WTC11 (cell line): ENCODE results near the gene GALNTL6. TPM values are rescaled to one million over a fixed set of nuclear protein-coding genes. Genes with fewer than 3 reads are reported as not detected.
"Not testable (repeated sequence)": the region's sequence is repeated elsewhere in the genome, so short reads cannot be mapped to it uniquely, and the experiment has no call there.

Source experiments
- ATAC-seq: fragments of 200-7000 bp; cut with Tn5 transposase; 2 replicates; pipeline ENCODE4 v1.10.0; 2021; ENCODE audit warnings: mild to moderate bottlenecking, moderate library complexity
- CTCF ChIA-PET: fragments of 300-600 bp; sonication (Branson Sonifier 250); formaldehyde crosslinking; loops from one replicate; lab custom pipeline; 2021; ENCODE audit warnings: antibody characterized with exemption; lab: Charles Lee
- POLR2A ChIA-PET: fragments of 350-600 bp; sonication (Branson Sonifier 250); formaldehyde crosslinking; loops from one replicate; lab custom pipeline; 2021; ENCODE audit warnings: antibody characterized with exemption; lab: Charles Lee
- DNase-seq: peaks from one replicate; pipeline ENCODE4 v3.0.0; 2021; ENCODE audit warnings: low spot score
- H3K27ac Mint-ChIP-seq: 2 replicates; pipeline ENCODE4 v1.8.0; 2021; ENCODE audit warnings: mixed read lengths
- H3K27me3 Mint-ChIP-seq: 2 replicates; pipeline ENCODE4 v1.8.0; 2021; ENCODE audit warnings: low read depth, mild to moderate bottlenecking, moderate library complexity, mixed read lengths
- H3K36me3 Mint-ChIP-seq: 2 replicates; pipeline ENCODE4 v1.8.0; 2021; ENCODE audit warnings: mixed read lengths
- H3K4me1 Mint-ChIP-seq: 2 replicates; pipeline ENCODE4 v1.8.0; 2022; ENCODE audit warnings: mixed read lengths
- H3K4me3 Mint-ChIP-seq: 2 replicates; pipeline ENCODE4 v1.8.0; 2021; ENCODE audit warnings: mild to moderate bottlenecking, moderate library complexity, mixed read lengths
- H3K9me3 Mint-ChIP-seq: 2 replicates; pipeline ENCODE4 v1.8.0; 2021; ENCODE audit warnings: mixed read lengths
- ETV6 ChIP-seq: sonication (generic); formaldehyde crosslinking; IDR thresholded peaks from 2 replicates; pipeline ENCODE4 v1.8.1; 2022; ENCODE audit warnings: mild to moderate bottlenecking, missing genetic modification reagents
- FOXP1 ChIP-seq: sonication (generic); formaldehyde crosslinking; IDR thresholded peaks from 2 replicates; pipeline ENCODE4 v1.8.0; 2022; ENCODE audit warnings: missing genetic modification reagents, mild to moderate bottlenecking, moderate library complexity, borderline replicate concordance
- NFYB ChIP-seq: sonication (generic); formaldehyde crosslinking; conservative IDR thresholded peaks from 2 replicates; pipeline ENCODE4 v1.8.0; 2022; ENCODE audit warnings: low read depth, missing genetic modification reagents
- PREB ChIP-seq: sonication (generic); formaldehyde crosslinking; IDR thresholded peaks from 2 replicates; pipeline ENCODE4 v1.8.1; 2022; ENCODE audit warnings: mild to moderate bottlenecking, missing genetic modification reagents, moderate library complexity, borderline replicate concordance
- SMAD4 ChIP-seq: sonication (generic); formaldehyde crosslinking; IDR thresholded peaks from 2 replicates; pipeline ENCODE4 v1.8.0; 2022; ENCODE audit warnings: mild to moderate bottlenecking, missing genetic modification reagents
- SOX15 ChIP-seq: fragments of 250-450 bp; sonication (Bioruptor Pico); IDR thresholded peaks from 2 replicates; pipeline ENCODE4 v1.9.0; 2021; ENCODE audit warnings: mild to moderate bottlenecking
- TEAD4 ChIP-seq: sonication (generic); formaldehyde crosslinking; IDR thresholded peaks from 2 replicates; pipeline ENCODE4 v1.8.0; 2022; ENCODE audit warnings: mild to moderate bottlenecking, missing genetic modification reagents
- ZNF232 ChIP-seq: sonication (generic); formaldehyde crosslinking; IDR thresholded peaks from 2 replicates; pipeline ENCODE4 v1.8.0; 2022; ENCODE audit warnings: mild to moderate bottlenecking, missing genetic modification reagents
- ZNF263 ChIP-seq: sonication (generic); formaldehyde crosslinking; IDR thresholded peaks from 2 replicates; pipeline ENCODE4 v1.8.1; 2022; ENCODE audit warnings: low read depth, mild to moderate bottlenecking, moderate library complexity, missing genetic modification reagents
- ZNF423 ChIP-seq: fragments of 250-450 bp; sonication (Bioruptor Pico); IDR thresholded peaks from 2 replicates; pipeline ENCODE4 v2.1.2; 2022; ENCODE audit warnings: mild to moderate bottlenecking, moderate library complexity
- total RNA-seq: library from RNA; stranded (reverse); gene quantifications from 3 replicates; pipeline ENCODE4 v1.2.3, GENCODE V29; 2021
- TF ChIP-seq, protein P1 (sequence below): sonication (generic); formaldehyde crosslinking; IDR thresholded peaks from 2 replicates; pipeline ENCODE4 v1.8.0; 2022; ENCODE audit warnings: missing genetic modification reagents
- TF ChIP-seq, protein P2 (sequence below): fragments of 250-450 bp; sonication (Bioruptor Pico); IDR thresholded peaks from 2 replicates; pipeline ENCODE4 v1.9.0; 2021; ENCODE audit warnings: moderate library complexity, mild to moderate bottlenecking, inconsistent platforms, borderline replicate concordance
- TF ChIP-seq, protein P3 (sequence below): sonication (generic); formaldehyde crosslinking; IDR thresholded peaks from 2 replicates; pipeline ENCODE4 v1.8.1; 2023; ENCODE audit warnings: mild to moderate bottlenecking, missing genetic modification reagents, moderate library complexity
- TF ChIP-seq, protein P4 (sequence below): sonication (generic); formaldehyde crosslinking; IDR thresholded peaks from 2 replicates; pipeline ENCODE4 v1.8.0; 2023; ENCODE audit warnings: missing genetic modification reagents
- TF ChIP-seq, protein P5 (sequence below): sonication (generic); formaldehyde crosslinking; IDR thresholded peaks from 2 replicates; pipeline ENCODE4 v1.8.1; 2023; ENCODE audit warnings: mild to moderate bottlenecking, moderate library complexity, missing genetic modification reagents

GALNTL6 gene
- total RNA-seq, 1 experiment from 2014 or later: 0.24 TPM

DNA sequence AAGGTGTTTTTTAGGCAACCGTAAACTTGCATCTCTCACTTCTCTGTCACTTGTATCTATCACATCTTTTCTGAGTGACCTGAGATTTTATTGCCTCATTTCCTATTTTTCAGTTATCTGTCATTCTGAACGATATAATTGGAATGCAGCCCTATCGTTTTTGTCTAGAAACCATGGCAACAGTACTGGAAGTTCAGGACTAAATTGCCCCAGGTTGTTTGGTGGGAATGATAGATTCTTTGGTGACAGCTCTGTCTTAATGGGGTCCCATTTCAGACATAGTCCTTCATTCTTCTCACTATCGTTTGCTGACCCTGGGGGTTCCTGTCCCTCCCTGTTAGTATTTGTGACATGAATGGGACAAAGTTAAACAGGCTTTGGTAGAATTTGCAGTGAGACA, 1087.7 kb downstream of the GALNTL6 start (continued):
- TF ChIP-seq, protein P1, sequence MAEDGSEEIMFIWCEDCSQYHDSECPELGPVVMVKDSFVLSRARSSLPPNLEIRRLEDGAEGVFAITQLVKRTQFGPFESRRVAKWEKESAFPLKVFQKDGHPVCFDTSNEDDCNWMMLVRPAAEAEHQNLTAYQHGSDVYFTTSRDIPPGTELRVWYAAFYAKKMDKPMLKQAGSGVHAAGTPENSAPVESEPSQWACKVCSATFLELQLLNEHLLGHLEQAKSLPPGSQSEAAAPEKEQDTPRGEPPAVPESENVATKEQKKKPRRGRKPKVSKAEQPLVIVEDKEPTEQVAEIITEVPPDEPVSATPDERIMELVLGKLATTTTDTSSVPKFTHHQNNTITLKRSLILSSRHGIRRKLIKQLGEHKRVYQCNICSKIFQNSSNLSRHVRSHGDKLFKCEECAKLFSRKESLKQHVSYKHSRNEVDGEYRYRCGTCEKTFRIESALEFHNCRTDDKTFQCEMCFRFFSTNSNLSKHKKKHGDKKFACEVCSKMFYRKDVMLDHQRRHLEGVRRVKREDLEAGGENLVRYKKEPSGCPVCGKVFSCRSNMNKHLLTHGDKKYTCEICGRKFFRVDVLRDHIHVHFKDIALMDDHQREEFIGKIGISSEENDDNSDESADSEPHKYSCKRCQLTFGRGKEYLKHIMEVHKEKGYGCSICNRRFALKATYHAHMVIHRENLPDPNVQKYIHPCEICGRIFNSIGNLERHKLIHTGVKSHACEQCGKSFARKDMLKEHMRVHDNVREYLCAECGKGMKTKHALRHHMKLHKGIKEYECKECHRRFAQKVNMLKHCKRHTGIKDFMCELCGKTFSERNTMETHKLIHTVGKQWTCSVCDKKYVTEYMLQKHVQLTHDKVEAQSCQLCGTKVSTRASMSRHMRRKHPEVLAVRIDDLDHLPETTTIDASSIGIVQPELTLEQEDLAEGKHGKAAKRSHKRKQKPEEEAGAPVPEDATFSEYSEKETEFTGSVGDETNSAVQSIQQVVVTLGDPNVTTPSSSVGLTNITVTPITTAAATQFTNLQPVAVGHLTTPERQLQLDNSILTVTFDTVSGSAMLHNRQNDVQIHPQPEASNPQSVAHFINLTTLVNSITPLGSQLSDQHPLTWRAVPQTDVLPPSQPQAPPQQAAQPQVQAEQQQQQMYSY: no peak
- TF ChIP-seq, protein P2, sequence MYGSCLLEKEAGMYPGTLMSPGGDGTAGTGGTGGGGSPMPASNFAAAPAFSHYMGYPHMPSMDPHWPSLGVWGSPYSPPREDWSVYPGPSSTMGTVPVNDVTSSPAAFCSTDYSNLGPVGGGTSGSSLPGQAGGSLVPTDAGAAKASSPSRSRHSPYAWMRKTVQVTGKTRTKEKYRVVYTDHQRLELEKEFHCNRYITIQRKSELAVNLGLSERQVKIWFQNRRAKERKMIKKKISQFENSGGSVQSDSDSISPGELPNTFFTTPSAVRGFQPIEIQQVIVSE: no peak
- TF ChIP-seq ZNF263 (no peak), TEAD4 (CRISPR knock-in tag) (no peak), ETV6 (no peak), PREB (CRISPR knock-in tag) (no peak), SMAD4 (no peak)
- TF ChIP-seq, protein P3, sequence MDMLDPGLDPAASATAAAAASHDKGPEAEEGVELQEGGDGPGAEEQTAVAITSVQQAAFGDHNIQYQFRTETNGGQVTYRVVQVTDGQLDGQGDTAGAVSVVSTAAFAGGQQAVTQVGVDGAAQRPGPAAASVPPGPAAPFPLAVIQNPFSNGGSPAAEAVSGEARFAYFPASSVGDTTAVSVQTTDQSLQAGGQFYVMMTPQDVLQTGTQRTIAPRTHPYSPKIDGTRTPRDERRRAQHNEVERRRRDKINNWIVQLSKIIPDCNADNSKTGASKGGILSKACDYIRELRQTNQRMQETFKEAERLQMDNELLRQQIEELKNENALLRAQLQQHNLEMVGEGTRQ (CRISPR knock-in tag): no peak
- TF ChIP-seq, protein P4, sequence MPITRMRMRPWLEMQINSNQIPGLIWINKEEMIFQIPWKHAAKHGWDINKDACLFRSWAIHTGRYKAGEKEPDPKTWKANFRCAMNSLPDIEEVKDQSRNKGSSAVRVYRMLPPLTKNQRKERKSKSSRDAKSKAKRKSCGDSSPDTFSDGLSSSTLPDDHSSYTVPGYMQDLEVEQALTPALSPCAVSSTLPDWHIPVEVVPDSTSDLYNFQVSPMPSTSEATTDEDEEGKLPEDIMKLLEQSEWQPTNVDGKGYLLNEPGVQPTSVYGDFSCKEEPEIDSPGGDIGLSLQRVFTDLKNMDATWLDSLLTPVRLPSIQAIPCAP (CRISPR knock-in tag): no peak
- TF ChIP-seq, protein P5, sequence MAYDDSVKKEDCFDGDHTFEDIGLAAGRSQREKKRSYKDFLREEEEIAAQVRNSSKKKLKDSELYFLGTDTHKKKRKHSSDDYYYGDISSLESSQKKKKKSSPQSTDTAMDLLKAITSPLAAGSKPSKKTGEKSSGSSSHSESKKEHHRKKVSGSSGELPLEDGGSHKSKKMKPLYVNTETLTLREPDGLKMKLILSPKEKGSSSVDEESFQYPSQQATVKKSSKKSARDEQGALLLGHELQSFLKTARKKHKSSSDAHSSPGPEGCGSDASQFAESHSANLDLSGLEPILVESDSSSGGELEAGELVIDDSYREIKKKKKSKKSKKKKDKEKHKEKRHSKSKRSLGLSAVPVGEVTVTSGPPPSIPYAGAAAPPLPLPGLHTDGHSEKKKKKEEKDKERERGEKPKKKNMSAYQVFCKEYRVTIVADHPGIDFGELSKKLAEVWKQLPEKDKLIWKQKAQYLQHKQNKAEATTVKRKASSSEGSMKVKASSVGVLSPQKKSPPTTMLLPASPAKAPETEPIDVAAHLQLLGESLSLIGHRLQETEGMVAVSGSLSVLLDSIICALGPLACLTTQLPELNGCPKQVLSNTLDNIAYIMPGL: no peak

DNA sequence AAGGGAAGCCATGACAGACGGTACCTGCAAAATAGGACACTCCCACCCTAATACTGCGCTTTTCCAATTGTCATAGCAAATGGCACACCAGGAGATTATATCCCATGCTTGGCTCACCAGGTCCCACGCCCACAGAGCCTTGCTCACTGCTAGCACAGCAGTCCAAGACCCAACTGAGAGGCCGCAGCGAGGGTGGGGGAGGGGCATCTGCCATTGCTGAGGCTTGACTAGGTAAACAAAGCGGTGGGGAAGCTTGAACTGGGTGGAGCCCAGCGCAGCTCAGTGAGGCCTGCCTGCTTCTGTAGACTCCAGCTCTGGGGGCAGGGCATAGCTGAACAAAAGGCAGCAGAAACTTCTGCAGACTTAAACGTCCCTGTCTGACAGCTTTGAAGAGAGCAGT, 1099.3 kb downstream of the GALNTL6 start:
- DNase-seq, POLR2A ChIA-PET, ATAC-seq, CTCF ChIA-PET, H3K4me3 Mint-ChIP-seq, H3K27ac Mint-ChIP-seq, H3K27me3 Mint-ChIP-seq, H3K4me1 Mint-ChIP-seq: not testable (repeated sequence)
- Mint-ChIP-seq H3K36me3 (peaks cover 16% of the 10 kb centered on the region), H3K9me3 (peaks cover 37% of the 10 kb centered on the region)

- H3K4me3 Mint-ChIP-seq, DNase-seq, POLR2A ChIA-PET, CTCF ChIA-PET, H3K27me3 Mint-ChIP-seq, ATAC-seq, H3K27ac Mint-ChIP-seq, H3K4me1 Mint-ChIP-seq: not testable (repeated sequence)
- Mint-ChIP-seq H3K9me3 (peaks cover 36% of the 10 kb centered on the region), H3K36me3 (peaks cover 15% of the 10 kb centered on the region)
Measured at GRCh38 chr4:172917403-172917802, 1104.2 kb downstream of the GALNTL6 start.

- no peaks in the 10 kb centered on the region; the same call in 1 of the 2 replicates for H3K27me3 Mint-ChIP-seq
- CTCF ChIA-PET: no interaction called here
Measured at GRCh38 chr4:172919269-172919668, 1106.1 kb downstream of the GALNTL6 start.

More at GRCh38 chr4:172919269-172919668, 1106.1 kb downstream of the GALNTL6 start:
- peaks cover 11% of the 10 kb centered on the region for H3K36me3 Mint-ChIP-seq
- no peak for DNase-seq
- no peak for TF ChIP-seq ZNF232
- TF ChIP-seq ZNF423 (CRISPR knock-in tag): no peak
- TF ChIP-seq NFYB: no peak
- no peak for TF ChIP-seq FOXP1 (CRISPR knock-in tag)
- TF ChIP-seq SOX15: no peak
- H3K27ac Mint-ChIP-seq: no peak overlapping the region
- no peak overlapping the region for H3K4me3 Mint-ChIP-seq
- no peak for ATAC-seq
- peaks cover 3% of the 10 kb centered on the region for H3K4me1 Mint-ChIP-seq
- POLR2A ChIA-PET: interaction anchor here (0.6 kb wide), 2 partner anchors 109 to 321 kb away, joined by 4 to 6 read pairs; no protein-coding TSS in a partner anchor
- peaks cover 36% of the 10 kb centered on the region for H3K9me3 Mint-ChIP-seq
